GM18867 (cell line): ENCODE measurements around the gene WDR27.
"Not testable (repeated sequence)": the region's sequence is repeated elsewhere in the genome, so short reads cannot be mapped to it uniquely, and the experiment has no call there.

Experiments
- ATAC-seq: cut with Tn5 transposase; IDR thresholded peaks from one replicate; pipeline ENCODE4 v1.9.1; 2021; ENCODE audit warnings: mild to moderate bottlenecking, moderate library complexity; ENCODE audit not compliant: unreplicated experiment

The WDR27 gene

GRCh38 chr6:169618526-169619490, 83.0 kb downstream of the WDR27 start:
- no peak for ATAC-seq

DNA sequence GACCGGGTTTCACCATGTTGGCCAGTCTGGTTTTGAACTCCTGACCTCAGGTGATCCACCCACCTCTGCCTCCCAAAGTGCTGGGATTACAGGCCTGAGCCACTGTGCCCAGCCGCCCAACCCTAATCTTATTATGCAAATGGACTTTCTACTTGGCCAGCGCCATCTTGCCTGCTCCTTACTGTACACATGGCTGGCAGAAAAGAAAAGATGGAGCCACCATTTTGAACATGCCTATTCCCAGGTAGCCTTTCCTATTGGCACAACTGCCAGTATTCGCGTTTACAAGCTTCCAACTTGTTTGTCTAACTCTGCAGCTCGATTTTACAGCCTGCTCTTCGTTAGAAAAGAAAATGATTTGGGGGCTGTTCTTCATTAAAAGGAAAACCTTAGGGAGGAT, 84.3 kb downstream of the WDR27 start:
- ATAC-seq = no peak

DNA sequence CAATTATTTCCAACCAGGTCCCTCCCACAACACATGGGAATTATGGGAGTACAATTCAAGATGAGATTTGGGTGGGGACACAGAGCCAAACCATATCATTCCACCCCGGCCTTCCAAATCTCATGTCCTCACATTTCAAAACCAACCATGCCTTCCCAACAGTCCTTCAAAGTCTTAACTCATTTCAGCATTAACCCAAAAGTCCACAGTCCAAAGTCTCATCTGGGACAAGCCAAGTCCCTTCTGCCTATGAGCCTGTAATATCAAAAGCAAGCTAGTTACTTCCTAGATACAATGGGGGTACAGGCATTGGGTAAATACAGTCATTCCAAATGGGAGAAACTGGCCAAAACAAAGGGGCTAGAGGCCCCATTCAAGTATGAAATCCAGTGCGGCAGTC, 93.2 kb downstream of the WDR27 start:
- not testable (repeated sequence) for ATAC-seq

DNA sequence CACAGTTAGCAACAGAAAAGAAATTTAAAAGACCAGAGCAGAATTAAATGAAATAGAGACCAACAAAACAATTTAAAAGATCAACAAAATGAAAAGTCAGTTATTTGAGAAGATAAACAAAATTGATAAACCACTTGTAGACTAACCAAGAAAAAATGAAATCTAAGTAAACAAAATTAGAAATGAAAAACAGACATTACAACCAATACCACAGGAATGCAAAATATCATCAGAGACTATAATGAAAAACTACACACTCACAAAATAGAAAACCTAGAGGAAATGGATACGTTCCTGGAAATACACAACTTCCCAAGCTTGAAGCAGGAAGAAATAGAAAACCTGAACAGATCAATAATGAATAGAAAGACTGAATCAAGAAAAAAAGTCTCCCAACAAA, 97.8 kb downstream of the WDR27 start:
- no peak for ATAC-seq

GRCh38 chr6:169601129-169601528, 100.7 kb downstream of the WDR27 start:
- not testable (repeated sequence) for ATAC-seq

- ATAC-seq = no peak
Observed at GRCh38 chr6:169592558-169592957, 109.3 kb downstream of the WDR27 start.

DNA sequence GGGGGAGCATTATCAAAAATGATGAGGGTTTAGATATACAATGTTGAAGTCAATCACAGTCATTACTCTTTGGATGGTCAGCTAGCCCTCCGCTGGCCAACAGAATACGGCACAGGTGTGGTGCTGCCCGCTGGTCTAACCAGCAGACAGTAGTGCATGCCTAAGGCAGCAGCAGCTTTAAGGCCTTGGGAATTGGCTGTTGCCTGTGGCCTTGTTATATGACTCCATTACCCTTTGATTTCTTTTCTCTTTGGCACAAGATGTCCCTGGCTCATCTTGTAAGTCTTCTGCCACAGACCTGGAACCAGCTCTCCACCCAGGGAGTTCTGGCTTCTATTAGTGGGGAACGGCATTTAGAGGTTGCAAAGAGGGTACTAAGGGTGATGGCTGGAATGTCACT, 110.2 kb downstream of the WDR27 start:
- ATAC-seq = no peak

GRCh38 chr6:169590376-169590939, 111.4 kb downstream of the WDR27 start:
- no peak for ATAC-seq

DNA sequence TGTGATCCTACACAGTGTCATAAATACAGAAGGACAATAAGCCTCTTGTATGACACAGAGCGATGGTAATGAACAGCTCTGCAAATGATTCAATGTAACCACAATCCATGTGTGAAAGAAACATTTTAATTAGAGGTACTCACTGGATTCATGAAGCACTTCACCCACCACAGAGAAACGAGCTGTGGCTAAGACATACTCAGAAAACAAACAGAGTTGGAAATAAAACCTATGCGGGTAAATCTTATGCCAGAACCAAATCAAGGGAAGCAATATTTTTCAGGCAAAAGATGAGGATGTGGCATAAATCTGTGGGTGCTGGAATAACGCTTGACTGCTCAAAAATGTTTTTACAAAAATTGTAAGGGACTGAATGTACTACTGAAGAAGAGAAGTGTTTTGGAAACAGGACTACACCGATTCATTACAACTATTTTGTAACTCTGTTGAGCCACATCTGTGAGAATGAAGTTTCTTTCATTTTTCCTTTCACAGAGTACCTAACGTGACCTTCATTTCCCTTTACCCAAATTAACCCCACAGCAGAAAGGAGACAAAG, 112.1 kb downstream of the WDR27 start:
- peak; percentile 90 for ATAC-seq

GRCh38 chr6:169589293-169589692, 112.5 kb downstream of the WDR27 start:
- ATAC-seq = peak; percentile 78

GRCh38 chr6:169587975-169588374, 113.9 kb downstream of the WDR27 start:
- ATAC-seq = no peak

DNA sequence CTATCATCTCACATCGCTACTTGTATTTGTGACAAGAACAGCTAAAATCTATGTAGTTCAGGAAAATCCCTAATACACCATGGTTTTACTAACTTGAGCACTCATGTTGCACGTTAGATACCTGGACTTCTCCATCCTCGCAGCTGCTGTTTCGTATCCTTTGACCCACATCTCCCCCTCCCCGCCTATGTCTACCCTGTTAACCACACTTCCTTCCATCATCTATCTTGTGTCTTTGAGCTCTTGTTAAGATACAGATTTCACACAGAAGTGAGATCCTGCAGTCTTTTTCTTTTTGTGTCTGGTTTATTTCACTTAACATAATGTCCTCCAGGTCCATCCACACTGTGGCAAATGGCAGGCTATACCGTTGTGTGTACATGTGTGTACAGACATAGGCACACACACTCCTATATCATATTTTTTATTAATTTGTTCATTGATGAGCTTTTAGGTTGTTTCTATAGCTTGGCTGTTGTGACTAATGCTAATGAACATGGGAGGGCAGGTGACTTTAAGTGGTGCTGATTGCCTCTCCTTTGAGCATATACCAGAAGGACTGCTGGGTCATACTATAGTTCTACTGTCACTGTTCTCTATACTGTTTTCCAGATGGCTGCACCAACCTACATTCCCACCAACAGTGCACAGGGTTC, 117.8 kb downstream of the WDR27 start:
- no peak for ATAC-seq

- ATAC-seq = no peak
Observed at GRCh38 chr6:169579407-169580111, 122.3 kb downstream of the WDR27 start.

DNA sequence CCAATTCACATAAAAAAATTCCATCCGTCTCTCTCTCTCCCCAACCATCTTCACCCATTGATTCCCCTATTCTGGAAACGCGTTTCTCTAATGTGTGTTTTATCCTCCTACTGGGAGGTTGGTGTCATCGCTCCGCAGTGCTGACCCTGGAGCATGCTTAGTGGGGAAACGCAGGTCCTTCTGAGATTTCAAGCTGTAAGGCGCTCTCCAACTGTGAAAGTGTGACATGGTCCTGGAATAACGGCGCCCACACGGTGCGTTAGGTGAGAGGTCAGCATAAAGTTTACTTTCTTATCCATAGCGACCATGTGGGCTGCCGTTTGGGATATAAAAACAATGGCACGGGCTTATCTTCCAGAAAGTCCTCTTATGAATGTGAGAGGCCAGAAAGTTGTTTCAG, 123.9 kb downstream of the WDR27 start:
- no peak for ATAC-seq

GRCh38 chr6:169577236-169577635, 124.6 kb downstream of the WDR27 start:
- no peak for ATAC-seq

GRCh38 chr6:169575821-169576220, 126.0 kb downstream of the WDR27 start:
- ATAC-seq = no peak

DNA sequence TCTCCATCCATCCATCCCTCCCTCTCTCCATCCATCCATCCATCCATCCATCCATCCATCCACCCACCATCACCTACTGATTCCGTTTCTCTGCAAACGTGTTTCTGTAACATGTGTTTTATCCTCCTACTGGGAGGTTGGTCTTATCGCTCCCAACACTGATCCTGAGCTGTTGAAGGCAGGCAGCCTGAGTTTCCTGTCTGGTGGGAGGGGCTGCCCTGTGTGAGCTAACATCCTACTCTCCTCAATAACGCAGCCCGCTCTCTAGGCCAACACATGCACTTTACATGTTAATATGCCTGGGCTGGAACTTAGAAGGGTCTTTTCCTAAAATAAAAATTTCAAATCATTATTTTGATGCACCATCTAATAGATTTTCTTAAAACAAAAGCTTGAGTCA, 126.5 kb downstream of the WDR27 start:
- ATAC-seq = no peak

DNA sequence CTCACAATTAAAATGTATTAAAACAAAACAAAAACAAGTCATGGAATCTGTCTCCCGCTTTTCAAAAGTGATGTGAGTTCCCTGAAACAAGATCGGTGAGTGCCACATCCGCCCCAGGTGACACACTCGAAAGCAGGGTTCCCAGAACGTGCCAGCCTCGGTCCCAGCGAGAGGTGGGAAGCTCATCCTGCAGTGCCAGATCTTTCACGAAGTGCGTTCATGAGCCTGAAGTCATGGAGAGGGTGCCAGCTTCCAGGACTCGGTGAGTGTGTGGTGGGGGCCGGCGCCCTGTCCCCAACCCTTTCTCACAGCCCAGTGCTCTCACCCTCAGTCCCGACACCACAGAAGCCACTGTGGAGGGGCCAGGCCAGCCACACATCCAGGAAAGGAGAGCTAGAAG, 127.4 kb downstream of the WDR27 start:
- ATAC-seq = no peak

GRCh38 chr6:169573883-169574282, 127.9 kb downstream of the WDR27 start:
- no peak for ATAC-seq

DNA sequence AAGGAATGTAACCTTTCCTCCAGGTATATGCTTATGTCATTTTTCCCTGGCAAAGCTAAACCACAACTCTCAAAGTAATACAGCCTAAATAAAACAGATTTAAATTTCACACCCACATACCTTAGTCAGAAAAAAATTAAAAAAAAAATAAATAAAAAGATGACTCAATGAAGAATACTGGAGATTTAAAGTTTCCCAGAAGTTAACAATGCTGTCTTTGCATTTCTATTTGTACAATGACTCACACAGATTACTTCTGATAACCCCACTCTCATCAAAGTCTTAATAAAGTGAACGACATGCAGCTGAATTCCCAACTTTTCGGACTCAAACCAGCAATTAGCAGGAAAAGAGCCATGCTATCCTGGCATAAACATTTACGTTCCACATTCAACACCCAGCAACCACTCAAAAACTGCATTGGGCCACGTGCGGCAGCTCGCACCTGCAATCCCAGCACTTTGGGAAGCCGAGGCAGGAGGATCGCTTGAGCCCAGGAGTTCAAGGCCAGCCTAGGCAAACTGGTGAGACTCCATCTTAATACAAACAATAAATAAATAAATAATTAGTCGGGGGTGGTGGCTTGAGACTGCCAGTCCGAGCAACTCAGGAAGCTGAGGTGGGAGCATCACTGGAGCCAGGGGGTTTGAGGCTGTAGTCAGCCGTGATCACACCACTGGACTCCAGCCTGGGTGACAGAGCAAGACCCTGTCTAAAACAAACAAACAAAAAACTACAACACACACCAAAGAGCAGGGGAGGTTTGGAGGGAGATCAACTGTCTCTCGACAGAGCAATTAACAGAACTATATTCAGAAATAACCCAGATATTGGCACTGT, 130.5 kb downstream of the WDR27 start:
- ATAC-seq = no peak
